PC-3 (cell line): ENCODE data around the gene USH1C. TPM values are rescaled to one million over a fixed set of nuclear protein-coding genes. Genes with fewer than 3 reads are reported as not detected.

ENCODE experiments used
- ATAC-seq: fragments of 200-7000 bp; cut with Tn5 transposase; 2 replicates; pipeline ENCODE4 v1.9.1; 2020; ENCODE audit warnings: mild to moderate bottlenecking, moderate library complexity
- BruUV-seq: library from RNA; stranded (reverse); fragments of 400-500 nt; replicated peaks from 2 replicates; lab custom pipeline; 2021; lab: Mats Ljungman, UMichigan
- CTCF ChIA-PET: fragments of 300-600 bp; sonication (Branson Sonifier 250); formaldehyde crosslinking; loops from one replicate; lab custom pipeline; 2022; ENCODE audit warnings: antibody characterized with exemption; lab: Charles Lee
- POLR2A ChIA-PET: fragments of 300-600 bp; sonication (Branson Sonifier 250); formaldehyde crosslinking; loops from one replicate; lab custom pipeline; 2022; ENCODE audit warnings: antibody characterized with exemption; ENCODE audit not compliant: unreplicated experiment; lab: Charles Lee
- DNase-seq: peaks from one replicate; pipeline ENCODE4 v3.0.0-alpha.2; 2015
- H2AFZ ChIP-seq: fragments of 300-600 bp; sonication (generic); 2 replicates; pipeline ENCODE4 v1.6.0; 2016; ENCODE audit warnings: antibody characterized with exemption, low read length
- H3F3A ChIP-seq: fragments of 300-600 bp; sonication (generic); one replicate; pipeline ENCODE4 v1.6.0; 2017; ENCODE audit warnings: antibody characterized with exemption, low read length, control low read depth, mild to moderate bottlenecking; ENCODE audit not compliant: unreplicated experiment
- H3K27ac ChIP-seq: fragments of 300-600 bp; sonication (generic); 2 replicates; pipeline ENCODE4 v1.5.1; 2016; ENCODE audit warnings: mild to moderate bottlenecking, low read length
- H3K27me3 ChIP-seq: fragments of 300-600 bp; sonication (generic); 2 replicates; pipeline ENCODE4 v1.6.1; 2016; ENCODE audit warnings: low read length, mixed read lengths
- H3K36me3 ChIP-seq: fragments of 300-600 bp; sonication (generic); 2 replicates; pipeline ENCODE4 v1.6.1; 2016; ENCODE audit warnings: low read depth, mixed run types, low read length, mixed read lengths
- H3K4me1 ChIP-seq: fragments of 300-600 bp; sonication (generic); 2 replicates; pipeline ENCODE4 v1.5.1; 2016; ENCODE audit warnings: low read length; ENCODE audit not compliant: insufficient read depth
- H3K4me2 ChIP-seq: fragments of 300-600 bp; sonication (generic); 2 replicates; pipeline ENCODE4 v1.6.0; 2016; ENCODE audit warnings: low read length
- H3K4me3 ChIP-seq: fragments of 300-600 bp; sonication (generic); 2 replicates; pipeline ENCODE4 v1.5.1; 2016; ENCODE audit warnings: mild to moderate bottlenecking, low read length, mixed read lengths
- H3K79me2 ChIP-seq: fragments of 300-600 bp; sonication (generic); 2 replicates; pipeline ENCODE4 v1.6.1; 2017; ENCODE audit warnings: low read length, mixed read lengths
- H3K9ac ChIP-seq: fragments of 300-600 bp; sonication (generic); 2 replicates; pipeline ENCODE4 v1.6.0; 2016; ENCODE audit warnings: mild to moderate bottlenecking, low read length
- H3K9me2 ChIP-seq: fragments of 300-600 bp; sonication (generic); replicated peaks from 2 replicates; pipeline ENCODE4 v1.6.1; 2016; ENCODE audit warnings: mixed run types, low read length, mixed read lengths
- H3K9me3 ChIP-seq: fragments of 300-600 bp; sonication (generic); 2 replicates; pipeline ENCODE4 v1.6.1; 2016; ENCODE audit warnings: low read length, mixed read lengths
- H4K20me1 ChIP-seq: fragments of 300-600 bp; sonication (generic); 2 replicates; pipeline ENCODE4 v1.6.1; 2016; ENCODE audit warnings: low read length, mixed read lengths
- CTCF ChIP-seq: fragments of 300-600 bp; sonication (generic); conservative IDR thresholded peaks from 2 replicates; pipeline ENCODE4 v1.5.1; 2017; ENCODE audit warnings: antibody characterized with exemption, low read depth, mild to moderate bottlenecking, low read length
- EZH2 ChIP-seq: fragments of 300-600 bp; sonication (generic); IDR thresholded peaks from one replicate; pipeline ENCODE4 v1.6.1; 2017; ENCODE audit warnings: antibody characterized with exemption, mild to moderate bottlenecking, low read length; ENCODE audit not compliant: unreplicated experiment
- EZH2phosphoT487 ChIP-seq: fragments of 300-600 bp; sonication (generic); IDR thresholded peaks from 2 replicates; pipeline ENCODE4 v1.6.1; 2018; ENCODE audit warnings: mild to moderate bottlenecking, antibody characterized with exemption, low read length, borderline replicate concordance
- intact Hi-C: fragments of 100-400 bp; cut with micrococcal nuclease; formaldehyde crosslinking; loops from 2 replicates; pipeline ENCODE4 v1.9.0; 2023
- total RNA-seq: library from RNA; depleted of rRNA; stranded (reverse); fragments of >200 nt; gene quantifications from 2 replicates; pipeline ENCODE4 v1.2.3, GENCODE V29; 2014

Gene USH1C
- total RNA-seq, 1 experiment from 2014 or later, result not detected

- H3K27me3 ChIP-seq, result peaks cover 62% of the 10 kb centered on the region
- H3F3A ChIP-seq, result no peaks in the 10 kb centered on the region
- no peak overlapping the region for H3K4me2 ChIP-seq
- intact Hi-C loops, result no loop called here
- H3K4me3 ChIP-seq, result no peak overlapping the region
- no peak overlapping the region for H3K27ac ChIP-seq
- H4K20me1 ChIP-seq, result no peaks in the 10 kb centered on the region
- ATAC-seq (no peak), DNase-seq (no peak)
- no peak overlapping the region for H2AFZ ChIP-seq
- H3K36me3 ChIP-seq, result no peaks in the 10 kb centered on the region
- no peaks in the 10 kb centered on the region for H3K9me2 ChIP-seq
- no peaks in the 10 kb centered on the region for H3K4me1 ChIP-seq
- TF ChIP-seq EZH2, result no peak
- no peak for TF ChIP-seq EZH2phosphoT487
- TF ChIP-seq CTCF, result no peak
- ChIA-PET CTCF (interaction anchor here (0.5 kb wide), 1 partner anchor 103 kb away, joined by 3 read pairs; no protein-coding TSS in a partner anchor), POLR2A (no interaction called here)
- no peaks in the 10 kb centered on the region for H3K9me3 ChIP-seq
- no TSS peak for BruUV-seq
- no peak overlapping the region for H3K9ac ChIP-seq
- H3K79me2 ChIP-seq, result no peaks in the 10 kb centered on the region
Measured at GRCh38 chr11:17457396-17458173, 86.6 kb downstream of the USH1C start.

- no peak overlapping the region for H3K4me2 ChIP-seq
- no peak for ATAC-seq
- no peaks in the 10 kb centered on the region for H3K9me3 ChIP-seq
- H2AFZ ChIP-seq, result no peak overlapping the region
- H3K27me3 ChIP-seq, result peaks cover 78% of the 10 kb centered on the region
- no TSS peak for BruUV-seq
- H3K36me3 ChIP-seq, result no peaks in the 10 kb centered on the region
- DNase-seq, result no peak
- no peaks in the 10 kb centered on the region for H3F3A ChIP-seq
- no peak overlapping the region for H3K9ac ChIP-seq
- H4K20me1 ChIP-seq, result no peaks in the 10 kb centered on the region
- no peak for TF ChIP-seq EZH2
- no peak for TF ChIP-seq EZH2phosphoT487
- TF ChIP-seq CTCF, result no peak
- no peak overlapping the region for H3K4me3 ChIP-seq
- CTCF ChIA-PET, result no interaction called here
- H3K79me2 ChIP-seq, result no peaks in the 10 kb centered on the region
- intact Hi-C loops, result no loop called here
- H3K4me1 ChIP-seq, result no peaks in the 10 kb centered on the region
- POLR2A ChIA-PET, result no interaction called here
- no peak overlapping the region for H3K27ac ChIP-seq
- H3K9me2 ChIP-seq, result no peaks in the 10 kb centered on the region
Measured at GRCh38 chr11:17452668-17453067, 91.5 kb downstream of the USH1C start.

- H3F3A ChIP-seq, result no peaks in the 10 kb centered on the region
- no peaks in the 10 kb centered on the region for H3K9me3 ChIP-seq
- H3K4me1 ChIP-seq, result no peaks in the 10 kb centered on the region
- no peaks in the 10 kb centered on the region for H3K9me2 ChIP-seq
- H3K27ac ChIP-seq, result no peak overlapping the region
- no peak overlapping the region for H2AFZ ChIP-seq
- ChIA-PET CTCF (no interaction called here), POLR2A (no interaction called here)
- ATAC-seq (no peak), DNase-seq (no peak)
- no peak for TF ChIP-seq CTCF
- no peak for TF ChIP-seq EZH2phosphoT487
- TF ChIP-seq EZH2, result no peak
- BruUV-seq, result no TSS peak
- H3K36me3 ChIP-seq, result no peaks in the 10 kb centered on the region
- no peak overlapping the region for H3K4me2 ChIP-seq
- intact Hi-C loops, result no loop called here
- no peaks in the 10 kb centered on the region for H4K20me1 ChIP-seq
- H3K9ac ChIP-seq, result no peak overlapping the region
- no peaks in the 10 kb centered on the region for H3K79me2 ChIP-seq
- no peak overlapping the region for H3K4me3 ChIP-seq
- peaks cover 69% of the 10 kb centered on the region for H3K27me3 ChIP-seq
Measured at GRCh38 chr11:17449158-17449557, 95.1 kb downstream of the USH1C start.
